Measurements from ENCODE around the gene CYP2S1. TPM values are rescaled to one million over a fixed set of nuclear protein-coding genes. Genes with fewer than 3 reads are reported as not detected.

Gene CYP2S1
- total and polyA plus RNA-seq, 8 donors = 7.9 to 85.3 (median 27.4) TPM

DNA sequence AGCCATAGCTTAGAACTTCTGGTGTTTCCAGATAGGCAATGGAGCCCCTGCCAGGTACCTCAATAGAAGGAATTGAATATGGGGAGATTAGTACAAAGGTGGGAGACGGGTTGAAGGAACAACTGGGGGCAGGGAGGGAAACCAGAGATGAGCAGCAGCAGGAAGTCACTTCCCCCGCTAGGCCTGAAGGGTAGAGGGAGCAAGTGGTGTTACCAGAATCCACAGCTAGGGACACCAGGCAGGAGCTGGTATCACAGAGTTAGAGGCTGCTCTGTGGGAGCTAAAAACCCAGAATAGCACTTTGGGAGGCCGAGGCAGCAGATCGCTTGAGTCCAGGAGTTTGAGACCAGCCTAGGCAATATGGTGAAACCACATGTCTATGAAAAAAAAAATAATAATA, 55.9 kb downstream of the CYP2S1 start:
- Histone ChIP-seq H3K27me3 (no peaks in the 10 kb centered on the region), H3K4me3 (no peak overlapping the region), H3K27ac (no peak overlapping the region), H3K36me3 (peaks cover 23 to 99% (median 93%) of the 10 kb centered on the region in 4 donors), H3K9me3 (no peaks in the 10 kb centered on the region), H3K4me1 (no peaks in the 10 kb centered on the region)
- TF ChIP-seq POLR2AphosphoS5 (IDR thresholded peaks at IDR 0.05) (no peak), POLR2A (IDR thresholded peaks at IDR 0.05) (no peak), EP300 (IDR thresholded peaks at IDR 0.05) (no peak)
- TF ChIP-seq, protein P1, sequence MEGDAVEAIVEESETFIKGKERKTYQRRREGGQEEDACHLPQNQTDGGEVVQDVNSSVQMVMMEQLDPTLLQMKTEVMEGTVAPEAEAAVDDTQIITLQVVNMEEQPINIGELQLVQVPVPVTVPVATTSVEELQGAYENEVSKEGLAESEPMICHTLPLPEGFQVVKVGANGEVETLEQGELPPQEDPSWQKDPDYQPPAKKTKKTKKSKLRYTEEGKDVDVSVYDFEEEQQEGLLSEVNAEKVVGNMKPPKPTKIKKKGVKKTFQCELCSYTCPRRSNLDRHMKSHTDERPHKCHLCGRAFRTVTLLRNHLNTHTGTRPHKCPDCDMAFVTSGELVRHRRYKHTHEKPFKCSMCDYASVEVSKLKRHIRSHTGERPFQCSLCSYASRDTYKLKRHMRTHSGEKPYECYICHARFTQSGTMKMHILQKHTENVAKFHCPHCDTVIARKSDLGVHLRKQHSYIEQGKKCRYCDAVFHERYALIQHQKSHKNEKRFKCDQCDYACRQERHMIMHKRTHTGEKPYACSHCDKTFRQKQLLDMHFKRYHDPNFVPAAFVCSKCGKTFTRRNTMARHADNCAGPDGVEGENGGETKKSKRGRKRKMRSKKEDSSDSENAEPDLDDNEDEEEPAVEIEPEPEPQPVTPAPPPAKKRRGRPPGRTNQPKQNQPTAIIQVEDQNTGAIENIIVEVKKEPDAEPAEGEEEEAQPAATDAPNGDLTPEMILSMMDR (IDR thresholded peaks at IDR 0.05) = no peak
- 86 to 96% (median 90%) methylated on average over 4 of the region's 4 CpGs for WGBS, 5 donors
- intact Hi-C loops (cut with DNase I; ENCODE audit: low total_unique reads) = no loop called here
- DNase-seq = no peak

DNA sequence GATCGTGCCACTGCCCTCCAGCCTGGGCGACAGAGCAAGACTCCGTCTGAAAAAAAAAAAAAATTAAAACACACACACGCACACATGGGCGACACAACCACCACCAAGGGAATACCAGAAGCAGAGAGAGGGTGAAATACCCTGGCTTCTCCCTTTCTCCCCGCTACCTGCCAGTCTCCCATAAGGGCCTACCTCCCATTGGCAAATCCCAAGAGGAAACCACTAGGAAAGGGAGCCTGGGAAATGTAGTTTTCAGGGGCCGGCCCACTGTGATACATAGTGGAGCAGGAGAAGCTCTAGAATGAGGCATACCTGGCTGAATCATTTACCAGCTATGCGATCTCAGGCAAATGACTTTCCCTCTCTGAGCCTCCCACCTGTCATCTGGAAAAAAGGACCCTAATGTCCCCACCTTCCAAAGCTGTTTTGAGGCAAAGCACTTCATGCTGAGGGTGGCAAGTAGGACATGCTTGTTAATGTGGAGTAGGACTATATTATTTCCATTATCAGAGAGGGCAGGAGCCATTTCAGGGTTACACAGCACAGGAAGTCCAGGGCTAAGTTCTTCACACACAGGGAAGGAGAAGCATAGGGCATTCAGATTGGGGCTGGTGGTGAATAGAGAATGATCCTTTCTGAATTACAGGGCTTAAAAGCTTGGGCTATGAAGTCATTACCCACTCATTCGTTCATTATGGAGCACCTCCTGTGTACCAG, 56.8 kb downstream of the CYP2S1 start:
- Histone ChIP-seq H3K36me3 (peaks cover 23 to 99% (median 91%) of the 10 kb centered on the region in 4 donors), H3K27me3 (no peaks in the 10 kb centered on the region), H3K27ac (no peak overlapping the region), H3K4me3 (no peak overlapping the region), H3K9me3 (no peaks in the 10 kb centered on the region), H3K4me1 (no peaks in the 10 kb centered on the region)
- intact Hi-C loops (cut with DNase I; ENCODE audit: low total_unique reads) = loop anchor here (10.0 kb wide), 1 partner anchor 125 kb away; no protein-coding TSS in a partner anchor
- WGBS, 5 donors = 88 to 94% (median 91%) methylated on average over 9 of the region's 9 CpGs
- no peak for TF ChIP-seq EP300 (IDR thresholded peaks at IDR 0.05)
- TF ChIP-seq POLR2AphosphoS5 (IDR thresholded peaks at IDR 0.05) = no peak
- TF ChIP-seq, protein P1 (IDR thresholded peaks at IDR 0.05) = no peak
- TF ChIP-seq POLR2A (IDR thresholded peaks at IDR 0.05) = no peak
- no peak for DNase-seq

DNA sequence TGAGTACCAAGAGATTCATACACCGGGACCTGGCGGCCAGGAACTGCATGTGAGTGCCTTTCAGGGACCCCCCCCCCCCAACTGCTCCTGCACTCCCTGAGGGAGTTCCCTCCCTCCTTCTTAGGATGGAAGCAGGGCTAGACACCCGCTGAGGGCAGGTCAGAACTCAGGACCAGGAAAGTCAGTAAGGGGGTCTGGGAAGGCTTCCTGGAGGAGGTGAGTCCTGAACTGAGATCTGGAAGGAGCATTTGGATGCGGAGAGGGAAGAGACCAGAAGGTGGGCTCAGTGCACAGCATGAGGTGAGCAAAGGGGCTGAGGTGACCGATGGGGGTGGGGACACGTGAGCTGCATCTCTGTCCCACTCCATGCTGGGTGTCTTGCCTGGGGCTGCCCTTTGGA, 60.6 kb downstream of the CYP2S1 start:
- H3K4me1 ChIP-seq = no peaks in the 10 kb centered on the region
- WGBS, 5 donors = 90 to 97% (median 91%) methylated on average over 5 to 6 of the region's 6 CpGs
- no peak for TF ChIP-seq EP300 (IDR thresholded peaks at IDR 0.05)
- no peak for TF ChIP-seq POLR2AphosphoS5 (IDR thresholded peaks at IDR 0.05)
- TF ChIP-seq POLR2A (IDR thresholded peaks at IDR 0.05) = no peak
- TF ChIP-seq, protein P1 (IDR thresholded peaks at IDR 0.05) = no peak
- H3K27me3 ChIP-seq = no peaks in the 10 kb centered on the region
- H3K36me3 ChIP-seq = peaks cover 25 to 100% (median 93%) of the 10 kb centered on the region in 4 donors
- intact Hi-C loops (cut with DNase I; ENCODE audit: low total_unique reads) = loop anchor here (10.0 kb wide), 1 partner anchor 129 kb away; no protein-coding TSS in a partner anchor
- DNase-seq = no peak
- no peaks in the 10 kb centered on the region for H3K9me3 ChIP-seq
- no peak overlapping the region for H3K27ac ChIP-seq
- H3K4me3 ChIP-seq = no peak overlapping the region

DNA sequence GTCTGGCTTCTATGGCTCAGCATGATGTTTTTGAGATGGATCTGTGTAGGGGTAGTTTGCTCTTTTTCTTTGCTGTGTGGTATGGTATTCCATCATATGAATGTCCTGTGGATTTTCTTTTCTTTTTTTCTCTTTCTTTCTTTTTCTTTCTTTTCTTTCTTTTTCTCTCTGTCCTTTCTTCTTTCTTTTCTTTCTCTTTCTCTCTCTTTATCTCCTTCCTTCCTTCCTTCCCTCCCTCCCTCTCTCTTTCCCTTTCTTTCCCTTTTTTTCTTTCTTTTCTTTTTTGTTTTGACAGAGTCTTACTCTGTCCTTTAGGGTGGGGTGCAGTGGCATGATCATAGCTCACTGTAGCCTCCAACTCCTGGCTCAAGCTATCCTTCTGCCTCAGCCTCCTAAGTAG, 62.2 kb downstream of the CYP2S1 start:
- DNase-seq = no peak
- Histone ChIP-seq H3K9me3 (no peaks in the 10 kb centered on the region), H3K4me1 (no peaks in the 10 kb centered on the region), H3K27ac (no peak overlapping the region), H3K36me3 (peaks cover 14 to 99% (median 90%) of the 10 kb centered on the region in 4 donors), H3K27me3 (no peaks in the 10 kb centered on the region), H3K4me3 (no peak overlapping the region)
- TF ChIP-seq, protein P1 (IDR thresholded peaks at IDR 0.05) = no peak
- no peak for TF ChIP-seq POLR2AphosphoS5 (IDR thresholded peaks at IDR 0.05)
- TF ChIP-seq EP300 (IDR thresholded peaks at IDR 0.05) = no peak
- TF ChIP-seq POLR2A (IDR thresholded peaks at IDR 0.05) = no peak
- intact Hi-C loops (cut with DNase I; ENCODE audit: low total_unique reads) = loop anchor here (5.0 to 10.0 kb wide), 3 partner anchors 33 to 130 kb away; no protein-coding TSS in a partner anchor

Other genes with a start within 250 kb of the CYP2S1 start
- gene CYP2B6, start 201.9 kb upstream of the CYP2S1 start, total RNA-seq = under 1 TPM in 1 of 5 donors, not detected in 4; 0.87 TPM
- gene CYP2B6, start 201.9 kb upstream of the CYP2S1 start, polyA plus RNA-seq = not detected
- gene CYP2A13, start 104.8 kb upstream of the CYP2S1 start, total RNA-seq = not detected
- gene CYP2A13, start 104.8 kb upstream of the CYP2S1 start, polyA plus RNA-seq = not detected
- gene CYP2F1, start 78.8 kb upstream of the CYP2S1 start, total RNA-seq = not detected
- gene CYP2F1, start 78.8 kb upstream of the CYP2S1 start, polyA plus RNA-seq = under 1 TPM in 1 of 3 donors, not detected in 2; 0.30 TPM
- gene AXL, start 26.0 kb downstream of the CYP2S1 start, total RNA-seq = 10 to 100 TPM; 14.8 to 48.7 (median 38.9) TPM
- 1 to 10 TPM; 6.1 to 8.4 (median 7.0) TPM for gene AXL, start 26.0 kb downstream of the CYP2S1 start, polyA plus RNA-seq
- 100 to 1,000 TPM in 3 of 5 donors, 10 to 100 TPM in 2; 47.8 to 319 (median 104) TPM for gene HNRNPUL1, start 71.2 kb downstream of the CYP2S1 start, total RNA-seq
- 10 to 100 TPM; 64.2 to 89.0 (median 84.0) TPM for gene HNRNPUL1, start 71.2 kb downstream of the CYP2S1 start, polyA plus RNA-seq
- 10 to 100 TPM in 3 of 5 donors, 1 to 10 TPM in 2; 2.2 to 62.6 (median 19.7) TPM for gene CCDC97, start 117.0 kb downstream of the CYP2S1 start, total RNA-seq
- 10 to 100 TPM in 2 of 3 donors, 1 to 10 TPM in 1; 9.8 to 13.7 (median 13.0) TPM for gene CCDC97, start 117.0 kb downstream of the CYP2S1 start, polyA plus RNA-seq
- gene TGFB1, start 160.7 kb downstream of the CYP2S1 start, total RNA-seq = 10 to 100 TPM in 3 of 5 donors, 1 to 10 TPM in 2; 1.3 to 54.3 (median 13.6) TPM
- 10 to 100 TPM; 10.2 to 15.6 (median 15.4) TPM for gene TGFB1, start 160.7 kb downstream of the CYP2S1 start, polyA plus RNA-seq
- gene B9D2, start 170.9 kb downstream of the CYP2S1 start, total RNA-seq = 10 to 100 TPM in 1 of 5 donors, 1 to 10 TPM in 2, under 1 TPM in 1, not detected in 1; 0.58 to 20.3 (median 5.3) TPM
- gene B9D2, start 170.9 kb downstream of the CYP2S1 start, polyA plus RNA-seq = 10 to 100 TPM in 2 of 3 donors, 1 to 10 TPM in 1; 9.2 to 17.4 (median 10.7) TPM
- 10 to 100 TPM in 2 of 5 donors, 1 to 10 TPM in 3; 2.3 to 76.3 (median 8.2) TPM for gene TMEM91, start 183.3 kb downstream of the CYP2S1 start, total RNA-seq
- gene TMEM91, start 183.3 kb downstream of the CYP2S1 start, polyA plus RNA-seq = 10 to 100 TPM; 14.8 to 33.9 (median 22.4) TPM
- 100 to 1,000 TPM in 1 of 5 donors, 10 to 100 TPM in 3, 1 to 10 TPM in 1; 4.8 to 131 (median 18.7) TPM for gene EXOSC5, start 204.1 kb downstream of the CYP2S1 start, total RNA-seq
- 10 to 100 TPM; 21.8 to 48.0 (median 26.0) TPM for gene EXOSC5, start 204.1 kb downstream of the CYP2S1 start, polyA plus RNA-seq
- gene BCKDHA, start 204.6 kb downstream of the CYP2S1 start, total RNA-seq = 10 to 100 TPM in 4 of 5 donors, 1 to 10 TPM in 1; 1.8 to 55.4 (median 23.0) TPM
- 10 to 100 TPM; 48.7 to 80.6 (median 50.9) TPM for gene BCKDHA, start 204.6 kb downstream of the CYP2S1 start, polyA plus RNA-seq
- 100 to 1,000 TPM in 1 of 5 donors, 1 to 10 TPM in 1, under 1 TPM in 1, not detected in 2; 0.92 to 158 (median 1.7) TPM for gene B3GNT8, start 234.2 kb downstream of the CYP2S1 start, total RNA-seq
- 1 to 10 TPM; 4.6 to 9.9 (median 6.1) TPM for gene B3GNT8, start 234.2 kb downstream of the CYP2S1 start, polyA plus RNA-seq
- 10 to 100 TPM in 4 of 5 donors, 1 to 10 TPM in 1; 8.2 to 50.0 (median 36.4) TPM for gene DMAC2, start 246.7 kb downstream of the CYP2S1 start, total RNA-seq
- 10 to 100 TPM; 44.1 to 50.9 (median 48.1) TPM for gene DMAC2, start 246.7 kb downstream of the CYP2S1 start, polyA plus RNA-seq
- not detected for gene ERICH4, start 249.9 kb downstream of the CYP2S1 start, total RNA-seq
- gene ERICH4, start 249.9 kb downstream of the CYP2S1 start, polyA plus RNA-seq = not detected